Heart right ventricle (tissue), 16 donors: ENCODE results near the gene PLCB3. TPM values are rescaled to one million over a fixed set of nuclear protein-coding genes. Genes with fewer than 3 reads are reported as not detected.

Source experiments
- ATAC-seq, 8 donors: fragments of 200-7000 bp; cut with Tn5 transposase; one replicate each; pipeline ENCODE4 v1.9.1; 2020; ENCODE audit warnings: mild to moderate bottlenecking in 8 of 8, moderate library complexity in 8 of 8, moderate number of reproducible peaks in 1 of 8
- DNase-seq, 2 donors: peaks; one replicate each; pipeline ENCODE4 v3.0.0-alpha.2; 2020
- H3K27ac ChIP-seq, 10 donors: fragments of 200-600 bp; sonication (generic) in 2 of 10; one replicate each; pipeline versions ENCODE4 v1.5.0 to v1.8.0; 2020 to 2022; ENCODE audit warnings: mild to moderate bottlenecking in 3 of 10
- H3K27me3 ChIP-seq, 7 donors: fragments of 200-600 bp; one replicate each; pipeline ENCODE4 v1.8.0; 2021 to 2022; ENCODE audit warnings: mild to moderate bottlenecking in 2 of 7
- H3K36me3 ChIP-seq, 9 donors: fragments of 200-600 bp; sonication (generic) in 1 of 9; one replicate each; pipeline versions ENCODE4 v1.5.0 to v1.8.0; 2020 to 2022; ENCODE audit warnings: mild to moderate bottlenecking in 2 of 9
- H3K4me1 ChIP-seq, 9 donors: fragments of 200-600 bp; sonication (generic) in 1 of 9; one replicate each; pipeline versions ENCODE4 v1.5.0 to v1.8.0; 2020 to 2022; ENCODE audit warnings: mild to moderate bottlenecking in 4 of 9
- H3K4me3 ChIP-seq, 10 donors: fragments of 200-600 bp; sonication (generic) in 2 of 10; one replicate each; pipeline versions ENCODE4 v1.5.0 to v1.8.0; 2020 to 2022; ENCODE audit warnings: mild to moderate bottlenecking in 7 of 10, moderate library complexity in 2 of 10
- H3K9me3 ChIP-seq, 11 donors: fragments of 200-600 bp in 10 of 11; sonication (generic) in 2 of 11; one replicate each; pipeline versions ENCODE4 v1.5.0 to v1.8.0; 2013 to 2022; ENCODE audit warnings: mild to moderate bottlenecking in 2 of 11, control low read depth in 1 of 11, moderate library complexity in 1 of 11
- CTCF ChIP-seq, 9 donors: fragments of 200-600 bp; sonication (generic) in 2 of 9; IDR thresholded peaks; one replicate each; pipeline versions ENCODE4 v1.5.0 to v1.8.0; 2021 to 2022; ENCODE audit warnings: antibody characterized with exemption in 9 of 9, mild to moderate bottlenecking in 5 of 9, moderate library complexity in 1 of 9
- WGBS, 2 donors: extraction: QIAGEN DNeasy Blood & Tissue Kit; methylation state at CpG; one replicate each; pipeline ENCODE4 v1.1.7; 2013; ENCODE audit warnings: inconsistent platforms in 1 of 2; 5-methylcytosine and 5-hydroxymethylcytosine counted together
- intact Hi-C, 10 donors: fragments of 100-400 bp; cut with DNase I; formaldehyde crosslinking; loops; one replicate each; pipeline versions ENCODE4 v1.11.1 to v1.14.2; 2022
- polyA plus RNA-seq, 2 donors: library from polyadenylated mRNA; stranded (reverse); fragments of 200-250 nt; gene quantifications; one replicate each; pipeline ENCODE4 v1.2.3, GENCODE V29; 2013
- total RNA-seq, 10 donors: library from RNA; stranded (reverse); fragmentation: NEBNext Ultra II Directional in 3 of 10; extraction: Animal tissue kit (Norgen Biotek cat#: 25700) in 3 of 10; gene quantifications; one replicate each; pipeline versions ENCODE4 v1.2.1 to v1.2.4, GENCODE V29; 2021 to 2023
- donor health status: Arrhythmogenic right ventricular cardiomyopathy.
- donor health status: ischemic (EF 13 %, LVEDD 7.1; RV severe dilation, severe dysfunction).
- donor health status: healthy with polysubstance abuse.
- donor health status: DM: no; HTN: yes; CAD: no.
- donor health status: DM: no; HTN: no; CAD: no.
- donor health status: ischemic (EF 25% LVEDD 6.9; RV normal size, moderate dysfunction).
- donor health status: ischemic (EF 25% LVEDD 5.7; RV mildly dilated, moderate dysfunction).
- donor health status: healthy.
- donor health status: DM: yes; HTN: yes; CAD: no.
- donor health status: Ischemic cardiomyopathy.
- donor health status: ischemic (EF 35%, LVEDD 5.7; RV mildly dilated, moderate dysfunction).
- donor health status: nonischemic (EF 11% LVEDD 7.7; RV severe dilation, severe dysfunction).
- donor health status: DM: yes; HTN: yes; CAD: no.
- donor health status: PGD.
- donor health status: ischemic (EF 29% LVEDD 5.4; RV normal size, mild dysfunction).
- donor health status: nonischemic (EF 23%, LVEDD 6.1; RV moderate dilation, normal function).

The PLCB3 gene
- total and polyA plus RNA-seq, 12 donors, result 5.8 to 13.3 (median 8.9) TPM

GRCh38 chr11:64230171-64230984 lies 21.0 kb upstream of the PLCB3 start, which contains the start of gene DNAJC4:
Gene DNAJC4 (plus strand): TSS chr11:64230548. CDS start chr11:64230855, 307 bp downstream.
- TF ChIP-seq CTCF (IDR thresholded peaks at IDR 0.05), result no peak
- Histone ChIP-seq H3K4me1 (peaks cover 11 to 75% (median 62%) of the 10 kb centered on the region in 9 donors), H3K36me3 (peaks cover 0 to 6% (median 0%) of the 10 kb centered on the region in 9 donors), H3K27ac (peak within 1 kb of the TSS; percentile 74 to 99 (median 96)), H3K27me3 (no peaks in the 10 kb centered on the region), H3K4me3 (peak within 1 kb of the TSS; percentile 39 to 88 (median 75)), H3K9me3 (no peaks in the 10 kb centered on the region)
- peak; percentile 59 to 83 (median 71) for ATAC-seq
- intact Hi-C loops, result no loop called here
- WGBS, 2 donors, result 0 to 1% methylated on average over 56 to 62 of the region's 62 CpGs
- peak; percentile 92 to 94 for DNase-seq

- WGBS, 2 donors, result 7 to 16% methylated on average over 8 of the region's 8 CpGs
- intact Hi-C loops, result no loop called here
- TF ChIP-seq CTCF (IDR thresholded peaks at IDR 0.05), result no peak
Measured at GRCh38 chr11:64230985-64231365, 20.4 kb upstream of the PLCB3 start.

GRCh38 chr11:64231546-64231945 lies 19.8 kb upstream of the PLCB3 start:
- 85 to 90% methylated on average over 7 of the region's 7 CpGs for WGBS, 2 donors
- H3K4me3 ChIP-seq, result peak overlapping the region in 5 of 10 donors; percentile 75 to 87 (median 75)

More at GRCh38 chr11:64230985-64231365, 20.4 kb upstream of the PLCB3 start:
- no peaks in the 10 kb centered on the region for H3K27me3 ChIP-seq
- no peak for ATAC-seq
- H3K9me3 ChIP-seq, result no peaks in the 10 kb centered on the region
- peaks cover 13 to 77% (median 63%) of the 10 kb centered on the region in 9 donors for H3K4me1 ChIP-seq
- H3K36me3 ChIP-seq, result peaks cover 0 to 6% (median 0%) of the 10 kb centered on the region in 9 donors
- peak overlapping the region; percentile 39 to 88 (median 75) for H3K4me3 ChIP-seq
- no peak for DNase-seq
- H3K27ac ChIP-seq, result peak overlapping the region; percentile 74 to 99 (median 96)

More at GRCh38 chr11:64231546-64231945, 19.8 kb upstream of the PLCB3 start:
- TF ChIP-seq CTCF (IDR thresholded peaks at IDR 0.05), result no peak
- Histone ChIP-seq H3K9me3 (no peaks in the 10 kb centered on the region), H3K27me3 (no peaks in the 10 kb centered on the region), H3K36me3 (peaks cover 0 to 6% (median 0%) of the 10 kb centered on the region in 9 donors), H3K4me1 (peaks cover 13 to 79% (median 61%) of the 10 kb centered on the region in 9 donors), H3K27ac (peak overlapping the region in 5 of 10 donors; percentile 90 to 99 (median 96))
- ATAC-seq, result no peak
- intact Hi-C loops, result no loop called here
- no peak for DNase-seq
